ENCODE measurements around the gene RIMBP2.

RIMBP2 gene

DNA sequence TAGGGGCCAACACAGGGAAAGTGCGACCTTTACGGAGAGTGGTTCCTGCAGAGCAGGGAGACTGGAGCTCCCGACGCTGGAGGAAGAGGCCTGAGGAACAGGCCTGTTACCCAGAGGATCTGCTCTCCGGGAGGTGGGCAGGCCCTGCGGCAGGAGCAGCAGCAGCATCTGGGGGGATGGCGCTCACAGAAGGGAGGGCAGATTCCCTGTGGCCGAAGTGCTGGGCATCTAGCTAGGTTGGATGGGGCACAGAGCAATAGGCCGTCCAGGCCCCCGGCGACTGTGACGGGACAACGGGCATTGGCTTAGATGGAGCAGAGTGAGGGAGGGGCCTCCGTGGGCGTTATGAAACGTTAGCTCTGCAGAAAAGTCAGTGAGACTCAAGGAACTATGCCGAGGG, 242.8 kb downstream of the RIMBP2 start:
- POLR2A ChIA-PET: no interaction called here
- no peak overlapping the region for H3K27ac ChIP-seq (ENCODE audit: extremely low read depth, low read depth, low read length)
- H3K36me3 ChIP-seq (ENCODE audit: control insufficient read depth in 2 of 2, insufficient read depth in 1 of 2, low read length in 2 of 2): no peaks in the 10 kb centered on the region
- H3K9me3 ChIP-seq (ENCODE audit: control insufficient read depth, insufficient read depth, low read depth, low read length): no peaks in the 10 kb centered on the region
- CTCF ChIA-PET: no interaction called here
- TF ChIP-seq ZNF391 (tag by site-specific recombination; IDR thresholded peaks at IDR 0.05; ENCODE audit: borderline replicate concordance, low read depth) (no peak), HOXA7 (CRISPR knock-in tag; IDR thresholded peaks at IDR 0.05; ENCODE audit: borderline replicate concordance) (no peak), ZNF2 (tag by site-specific recombination; IDR thresholded peaks at IDR 0.05) (no peak), GLIS2 (tag by site-specific recombination; IDR thresholded peaks at IDR 0.05) (no peak), ZNF747 (tag by site-specific recombination; IDR thresholded peaks at IDR 0.05) (no peak), TRIM28 (IDR thresholded peaks at IDR 0.05; ENCODE audit: borderline replicate concordance, low read length) (no peak), ZNF423 (tag by site-specific recombination; IDR thresholded peaks at IDR 0.05) (no peak), WT1 (tag by site-specific recombination; IDR thresholded peaks at IDR 0.05) (no peak), ZNF302 (tag by site-specific recombination; IDR thresholded peaks at IDR 0.05; ENCODE audit: low read depth) (no peak), ZBTB17 (tag by site-specific recombination; IDR thresholded peaks at IDR 0.05) (no peak)
- TF ChIP-seq, protein P1, sequence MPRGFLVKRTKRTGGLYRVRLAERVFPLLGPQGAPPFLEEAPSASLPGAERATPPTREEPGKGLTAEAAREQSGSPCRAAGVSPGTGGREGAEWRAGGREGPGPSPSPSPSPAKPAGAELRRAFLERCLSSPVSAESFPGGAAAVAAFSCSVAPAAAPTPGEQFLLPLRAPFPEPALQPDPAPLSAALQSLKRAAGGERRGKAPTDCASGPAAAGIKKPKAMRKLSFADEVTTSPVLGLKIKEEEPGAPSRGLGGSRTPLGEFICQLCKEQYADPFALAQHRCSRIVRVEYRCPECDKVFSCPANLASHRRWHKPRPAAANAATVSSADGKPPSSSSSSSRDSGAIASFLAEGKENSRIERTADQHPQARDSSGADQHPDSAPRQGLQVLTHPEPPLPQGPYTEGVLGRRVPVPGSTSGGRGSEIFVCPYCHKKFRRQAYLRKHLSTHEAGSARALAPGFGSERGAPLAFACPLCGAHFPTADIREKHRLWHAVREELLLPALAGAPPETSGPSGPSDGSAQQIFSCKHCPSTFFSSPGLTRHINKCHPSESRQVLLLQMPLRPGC (tag by site-specific recombination; IDR thresholded peaks at IDR 0.05): no peak
- TF ChIP-seq, protein P2, sequence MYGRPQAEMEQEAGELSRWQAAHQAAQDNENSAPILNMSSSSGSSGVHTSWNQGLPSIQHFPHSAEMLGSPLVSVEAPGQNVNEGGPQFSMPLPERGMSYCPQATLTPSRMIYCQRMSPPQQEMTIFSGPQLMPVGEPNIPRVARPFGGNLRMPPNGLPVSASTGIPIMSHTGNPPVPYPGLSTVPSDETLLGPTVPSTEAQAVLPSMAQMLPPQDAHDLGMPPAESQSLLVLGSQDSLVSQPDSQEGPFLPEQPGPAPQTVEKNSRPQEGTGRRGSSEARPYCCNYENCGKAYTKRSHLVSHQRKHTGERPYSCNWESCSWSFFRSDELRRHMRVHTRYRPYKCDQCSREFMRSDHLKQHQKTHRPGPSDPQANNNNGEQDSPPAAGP (tag by site-specific recombination; IDR thresholded peaks at IDR 0.05): no peak
- H3K4me3 ChIP-seq (ENCODE audit: low read depth, low read length): no peak overlapping the region
- H3K4me1 ChIP-seq (ENCODE audit: control insufficient read depth, insufficient read depth, low read length): no peaks in the 10 kb centered on the region

DNA sequence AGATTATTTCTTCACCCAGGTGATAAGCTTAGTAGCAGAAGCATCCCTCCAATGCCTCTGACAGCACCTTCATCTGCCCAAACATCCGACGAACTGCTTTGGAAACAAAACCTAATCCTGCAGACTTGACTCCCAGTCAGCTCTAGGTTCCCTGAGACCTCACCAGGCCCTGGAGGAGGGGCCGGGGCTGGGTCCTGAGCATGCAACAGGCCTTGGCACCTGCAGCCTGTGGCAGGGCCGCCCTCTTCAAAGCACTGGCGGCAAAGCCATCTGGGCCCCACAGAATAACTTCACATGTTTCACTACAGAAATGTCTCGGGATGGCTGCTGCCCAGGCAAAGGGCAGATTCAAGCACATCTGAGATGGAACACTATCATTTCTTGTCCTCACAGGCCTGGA, 245.1 kb downstream of the RIMBP2 start:
- CTCF ChIA-PET: no interaction called here
- POLR2A ChIA-PET: no interaction called here
- Histone ChIP-seq H3K9me3 (ENCODE audit: control insufficient read depth, insufficient read depth, low read depth, low read length) (no peaks in the 10 kb centered on the region), H3K27ac (ENCODE audit: extremely low read depth, low read depth, low read length) (no peak overlapping the region), H3K36me3 (ENCODE audit: control insufficient read depth in 2 of 2, insufficient read depth in 1 of 2, low read length in 2 of 2) (no peaks in the 10 kb centered on the region), H3K4me1 (ENCODE audit: control insufficient read depth, insufficient read depth, low read length) (no peaks in the 10 kb centered on the region), H3K4me3 (ENCODE audit: low read depth, low read length) (no peak overlapping the region)
- TF ChIP-seq ZNF404 (tag by site-specific recombination; IDR thresholded peaks at IDR 0.05) (no peak), OVOL3 (tag by site-specific recombination; IDR thresholded peaks at IDR 0.05) (no peak), ZNF391 (tag by site-specific recombination; IDR thresholded peaks at IDR 0.05; ENCODE audit: borderline replicate concordance, low read depth) (no peak), ZNF214 (tag by site-specific recombination; IDR thresholded peaks at IDR 0.05; ENCODE audit: borderline replicate concordance) (no peak), ZNF16 (tag by site-specific recombination; IDR thresholded peaks at IDR 0.05; ENCODE audit: low read depth) (no peak), ZNF184 (tag by site-specific recombination; IDR thresholded peaks at IDR 0.05) (no peak), ZNF560 (tag by site-specific recombination; IDR thresholded peaks at IDR 0.05; ENCODE audit: borderline replicate concordance) (no peak), KLF1 (tag by site-specific recombination; IDR thresholded peaks at IDR 0.05) (no peak), ZBTB48 (tag by site-specific recombination; IDR thresholded peaks at IDR 0.05) (no peak), EGR2 (tag by site-specific recombination; IDR thresholded peaks at IDR 0.05; ENCODE audit: low read depth) (no peak)
- TF ChIP-seq, protein P3, sequence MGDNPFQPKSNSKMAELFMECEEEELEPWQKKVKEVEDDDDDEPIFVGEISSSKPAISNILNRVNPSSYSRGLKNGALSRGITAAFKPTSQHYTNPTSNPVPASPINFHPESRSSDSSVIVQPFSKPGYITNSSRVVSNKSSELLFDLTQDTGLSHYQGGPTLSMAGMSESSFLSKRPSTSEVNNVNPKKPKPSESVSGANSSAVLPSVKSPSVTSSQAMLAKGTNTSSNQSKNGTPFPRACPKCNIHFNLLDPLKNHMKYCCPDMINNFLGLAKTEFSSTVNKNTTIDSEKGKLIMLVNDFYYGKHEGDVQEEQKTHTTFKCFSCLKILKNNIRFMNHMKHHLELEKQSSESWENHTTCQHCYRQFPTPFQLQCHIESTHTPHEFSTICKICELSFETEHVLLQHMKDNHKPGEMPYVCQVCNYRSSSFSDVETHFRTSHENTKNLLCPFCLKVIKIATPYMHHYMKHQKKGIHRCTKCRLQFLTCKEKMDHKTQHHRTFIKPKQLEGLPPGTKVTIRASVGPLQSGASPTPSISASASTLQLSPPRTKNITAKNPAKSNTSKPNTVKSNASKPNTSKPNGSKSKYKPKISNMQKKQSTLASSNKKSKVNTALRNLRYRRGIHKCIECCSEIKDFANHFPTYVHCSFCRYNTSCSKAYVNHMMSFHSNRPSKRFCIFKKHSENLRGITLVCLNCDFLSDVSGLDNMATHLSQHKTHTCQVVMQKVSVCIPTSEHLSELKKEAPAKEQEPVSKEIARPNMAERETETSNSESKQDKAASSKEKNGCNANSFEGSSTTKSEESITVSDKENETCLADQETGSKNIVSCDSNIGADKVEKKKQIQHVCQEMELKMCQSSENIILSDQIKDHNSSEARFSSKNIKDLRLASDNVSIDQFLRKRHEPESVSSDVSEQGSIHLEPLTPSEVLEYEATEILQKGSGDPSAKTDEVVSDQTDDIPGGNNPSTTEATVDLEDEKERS (tag by site-specific recombination; IDR thresholded peaks at IDR 0.05): no peak
- TF ChIP-seq, protein P4, sequence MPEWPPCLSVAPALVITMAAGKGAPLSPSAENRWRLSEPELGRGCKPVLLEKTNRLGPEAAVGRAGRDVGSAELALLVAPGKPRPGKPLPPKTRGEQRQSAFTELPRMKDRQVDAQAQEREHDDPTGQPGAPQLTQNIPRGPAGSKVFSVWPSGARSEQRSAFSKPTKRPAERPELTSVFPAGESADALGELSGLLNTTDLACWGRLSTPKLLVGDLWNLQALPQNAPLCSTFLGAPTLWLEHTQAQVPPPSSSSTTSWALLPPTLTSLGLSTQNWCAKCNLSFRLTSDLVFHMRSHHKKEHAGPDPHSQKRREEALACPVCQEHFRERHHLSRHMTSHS (tag by site-specific recombination; IDR thresholded peaks at IDR 0.05): no peak

Measured in HEK293 (cell line).